Measurements from ENCODE around the gene SOX6. TPM values are rescaled to one million over a fixed set of nuclear protein-coding genes. Genes with fewer than 3 reads are reported as not detected.
"Not testable (repeated sequence)": the region's sequence is repeated elsewhere in the genome, so short reads cannot be mapped to it uniquely, and the experiment has no call there.

SOX6 gene
- total RNA-seq, 2 donors from 2014 or later = 3.1 to 15.5 TPM

GRCh38 chr11:16141162-16141561 lies 215.2 kb downstream of the SOX6 start:
- 97% methylated on average over 8 of the region's 8 CpGs for WGBS
- intact Hi-C loops (cut with DNase I); DNase-seq (ENCODE audit: low spot score); H3K27ac ChIP-seq; H3K36me3 ChIP-seq; H3K4me3 ChIP-seq; H3K4me1 ChIP-seq (replicated peaks); H3K9me3 ChIP-seq; H3K27me3 ChIP-seq (replicated peaks; ENCODE audit: insufficient read depth): not testable (repeated sequence)

GRCh38 chr11:16136792-16137390 lies 219.5 kb downstream of the SOX6 start:
- Histone ChIP-seq H3K4me1 (replicated peaks) (no peaks in the 10 kb centered on the region), H3K36me3 (no peaks in the 10 kb centered on the region), H3K27me3 (replicated peaks; ENCODE audit: insufficient read depth) (no peaks in the 10 kb centered on the region), H3K9me3 (no peaks in the 10 kb centered on the region), H3K27ac (no peak overlapping the region), H3K4me3 (no peak overlapping the region)
- 97% methylated on average over 5 of the region's 5 CpGs for WGBS
- TF ChIP-seq CTCF (IDR thresholded peaks at IDR 0.05) (no peak), POLR2AphosphoS5 (IDR thresholded peaks at IDR 0.05) (no peak), POLR2A (IDR thresholded peaks at IDR 0.05) (no peak)
- intact Hi-C loops (cut with DNase I) = no loop called here
- no peak for DNase-seq (ENCODE audit: low spot score)

DNA sequence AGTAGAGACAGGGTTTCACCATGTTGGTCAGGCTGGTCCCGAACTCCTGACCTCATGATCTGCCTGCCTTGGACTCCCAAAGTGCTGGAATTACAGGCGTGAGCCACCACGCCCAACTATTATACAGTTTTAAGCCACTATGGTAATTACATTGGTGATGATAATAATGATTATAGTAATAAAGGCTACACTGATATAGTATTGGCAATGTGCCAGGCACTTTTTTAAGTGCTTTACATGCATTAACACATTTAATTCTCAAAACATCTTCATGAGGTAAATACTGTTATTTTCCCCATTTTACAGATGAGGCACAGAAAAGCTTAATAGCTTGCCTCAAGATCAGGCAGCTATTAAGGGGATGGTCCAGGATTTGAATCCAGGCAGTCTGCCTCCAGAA lies 222.5 kb downstream of the SOX6 start:
- TF ChIP-seq CTCF (IDR thresholded peaks at IDR 0.05) (no peak), POLR2AphosphoS5 (IDR thresholded peaks at IDR 0.05) (no peak), POLR2A (IDR thresholded peaks at IDR 0.05) (no peak)
- Histone ChIP-seq H3K36me3 (no peaks in the 10 kb centered on the region), H3K4me1 (replicated peaks) (no peaks in the 10 kb centered on the region), H3K27ac (no peak overlapping the region), H3K4me3 (no peak overlapping the region), H3K27me3 (replicated peaks; ENCODE audit: insufficient read depth) (no peaks in the 10 kb centered on the region), H3K9me3 (no peaks in the 10 kb centered on the region)
- 97% methylated on average over 3 of the region's 3 CpGs for WGBS
- no peak for DNase-seq (ENCODE audit: low spot score)
- intact Hi-C loops (cut with DNase I) = no loop called here

- H3K4me3 ChIP-seq = no peak overlapping the region
- H3K4me1 ChIP-seq (replicated peaks) = no peaks in the 10 kb centered on the region
- no peaks in the 10 kb centered on the region for H3K9me3 ChIP-seq
- H3K36me3 ChIP-seq = no peaks in the 10 kb centered on the region
- DNase-seq (ENCODE audit: low spot score) = no peak
- H3K27me3 ChIP-seq (replicated peaks; ENCODE audit: insufficient read depth) = no peaks in the 10 kb centered on the region
- intact Hi-C loops (cut with DNase I) = no loop called here
- H3K27ac ChIP-seq = no peak overlapping the region
- no peak for TF ChIP-seq POLR2AphosphoS5 (IDR thresholded peaks at IDR 0.05)
- TF ChIP-seq CTCF (IDR thresholded peaks at IDR 0.05) = no peak
- no peak for TF ChIP-seq POLR2A (IDR thresholded peaks at IDR 0.05)
Observed at GRCh38 chr11:16127732-16128131, 228.6 kb downstream of the SOX6 start.

- Histone ChIP-seq H3K27ac (no peak overlapping the region), H3K4me1 (replicated peaks) (no peaks in the 10 kb centered on the region), H3K4me3 (no peak overlapping the region), H3K36me3 (no peaks in the 10 kb centered on the region), H3K27me3 (replicated peaks; ENCODE audit: insufficient read depth) (no peaks in the 10 kb centered on the region), H3K9me3 (no peaks in the 10 kb centered on the region)
- no peak for TF ChIP-seq CTCF (IDR thresholded peaks at IDR 0.05)
- DNase-seq (ENCODE audit: low spot score) = no peak
- intact Hi-C loops (cut with DNase I) = no loop called here
Observed at GRCh38 chr11:16126362-16126761, 230.0 kb downstream of the SOX6 start.

All from prostate gland (tissue), 2 donors.